ENCODE measurements around the gene SLC47A2.

Gene SLC47A2

DNA sequence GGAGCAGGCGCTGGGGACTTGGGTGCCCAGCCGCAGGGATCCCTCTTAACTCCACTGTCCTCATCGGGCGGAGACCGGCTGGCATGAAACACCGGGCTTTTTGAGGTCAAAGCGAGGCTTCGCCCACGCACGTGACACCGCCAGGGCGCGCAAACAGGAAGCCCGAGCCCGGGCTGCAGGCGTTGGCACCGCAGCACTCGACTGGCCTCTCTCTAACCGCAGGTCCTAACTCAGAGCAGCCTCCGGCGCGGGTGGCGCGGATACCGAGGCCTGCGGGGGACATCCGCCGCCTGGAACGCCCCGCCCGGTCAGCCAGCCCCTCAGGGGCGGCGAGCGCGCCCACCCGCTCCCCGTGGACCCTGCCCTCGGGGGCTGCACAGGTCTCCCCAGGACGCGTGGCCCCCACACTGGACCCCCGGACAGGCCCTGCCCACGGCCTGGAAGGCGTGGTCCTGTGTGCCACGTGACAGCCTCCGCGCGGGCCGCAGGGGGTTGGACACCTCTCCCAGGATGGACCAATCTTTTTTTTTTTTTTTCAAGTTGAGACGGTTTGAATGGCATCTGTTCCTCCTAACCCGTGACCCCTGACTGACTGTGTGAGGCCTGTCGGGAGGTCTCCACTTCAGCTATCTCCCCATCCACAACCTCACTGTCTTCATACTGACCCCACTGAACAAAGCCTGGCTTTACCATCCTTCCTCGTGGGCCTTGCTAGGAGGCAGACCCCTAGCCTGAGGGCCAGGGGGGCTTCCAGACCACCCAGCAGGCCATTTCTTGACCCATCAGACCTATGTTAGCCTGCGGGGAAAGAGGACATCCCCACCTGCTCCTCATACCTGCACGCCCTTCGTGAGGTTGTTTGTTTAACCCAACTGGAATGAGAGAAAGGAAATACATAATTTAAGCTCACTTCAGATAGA is 8.4 kb upstream of the SLC47A2 start:
- Mint-ChIP-seq H3K36me3 (ENCODE audit: low read depth) (no peaks in the 10 kb centered on the region), H3K4me1 (ENCODE audit: low read depth) (peaks cover 21% of the 10 kb centered on the region), H3K27ac (peak overlapping the region; percentile 65), H3K9me3 (no peaks in the 10 kb centered on the region), H3K27me3 (no peaks in the 10 kb centered on the region), H3K4me3 (peak overlapping the region; percentile 38)
- peak; percentile 73 for DNase-seq

- Mint-ChIP-seq H3K36me3 (ENCODE audit: low read depth) (no peaks in the 10 kb centered on the region), H3K27ac (peak overlapping the region; percentile 18), H3K27me3 (no peaks in the 10 kb centered on the region), H3K9me3 (no peaks in the 10 kb centered on the region), H3K4me1 (ENCODE audit: low read depth) (peaks cover 21% of the 10 kb centered on the region), H3K4me3 (no peak overlapping the region)
- DNase-seq: no peak
These were observed 7.6 kb upstream of the SLC47A2 start for GRCh38 chr17:19723964-19724363.

DNA sequence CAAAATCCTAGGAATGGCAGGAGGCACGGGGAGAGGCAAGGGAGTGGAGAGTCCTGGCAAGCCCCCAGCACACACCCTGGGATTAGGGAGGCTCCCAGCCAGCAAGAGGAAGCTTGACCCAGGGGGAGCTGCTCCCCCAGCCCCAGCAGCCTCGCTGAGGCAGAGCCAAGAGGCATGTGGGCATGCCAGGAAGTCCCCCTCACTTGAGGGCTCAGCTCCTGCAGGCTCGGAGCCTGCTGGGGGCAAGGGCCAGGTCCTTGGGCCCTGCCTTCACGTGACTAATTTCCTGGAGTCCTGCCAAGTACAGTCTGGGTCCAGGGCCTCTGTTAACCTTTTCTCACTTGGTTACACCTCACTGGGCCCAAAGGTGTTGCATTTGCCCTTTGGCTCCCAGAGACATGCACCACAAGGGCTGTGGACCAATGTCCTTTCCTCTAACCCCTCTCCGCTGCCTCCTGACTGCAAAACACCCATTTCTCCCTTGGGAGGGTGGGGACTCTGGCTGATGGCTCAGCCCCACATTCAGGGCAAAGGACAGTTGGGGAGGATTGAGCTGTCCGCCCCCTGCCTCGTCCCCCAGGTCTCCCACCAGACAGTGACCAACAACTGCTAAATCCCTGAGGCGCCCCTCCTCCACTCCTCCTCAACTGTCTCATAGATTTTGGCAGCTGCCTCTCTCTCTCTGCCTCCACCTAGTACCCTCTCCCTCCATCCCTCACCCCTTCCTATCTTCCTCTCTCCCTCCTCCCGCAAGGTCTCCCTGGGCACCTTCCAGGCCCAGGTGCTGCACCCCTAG is 4.4 kb upstream of the SLC47A2 start:
- Mint-ChIP-seq H3K4me3 (no peak overlapping the region), H3K27me3 (no peaks in the 10 kb centered on the region), H3K9me3 (no peaks in the 10 kb centered on the region), H3K27ac (no peak overlapping the region), H3K4me1 (ENCODE audit: low read depth) (peaks cover 18% of the 10 kb centered on the region), H3K36me3 (ENCODE audit: low read depth) (no peaks in the 10 kb centered on the region)
- no peak for DNase-seq

GRCh38 chr17:19720210-19720475 is 3.8 kb upstream of the SLC47A2 start:
- DNase-seq: no peak
- Mint-ChIP-seq H3K9me3 (no peaks in the 10 kb centered on the region), H3K4me1 (ENCODE audit: low read depth) (peaks cover 12% of the 10 kb centered on the region), H3K27ac (no peak overlapping the region), H3K4me3 (no peak overlapping the region), H3K36me3 (ENCODE audit: low read depth) (no peaks in the 10 kb centered on the region), H3K27me3 (no peaks in the 10 kb centered on the region)

- Mint-ChIP-seq H3K4me3 (no peak overlapping the region), H3K4me1 (ENCODE audit: low read depth) (peaks cover 8% of the 10 kb centered on the region), H3K36me3 (ENCODE audit: low read depth) (no peaks in the 10 kb centered on the region), H3K9me3 (no peaks in the 10 kb centered on the region), H3K27ac (no peak overlapping the region), H3K27me3 (no peaks in the 10 kb centered on the region)
- no peak for DNase-seq
These were observed 3.2 kb upstream of the SLC47A2 start for GRCh38 chr17:19719355-19720209.

- H3K36me3 Mint-ChIP-seq (ENCODE audit: low read depth): no peaks in the 10 kb centered on the region
- H3K27me3 Mint-ChIP-seq: no peaks in the 10 kb centered on the region
- peaks cover 1% of the 10 kb centered on the region for H3K4me1 Mint-ChIP-seq (ENCODE audit: low read depth)
- H3K4me3 Mint-ChIP-seq: no peak overlapping the region
- no peaks in the 10 kb centered on the region for H3K9me3 Mint-ChIP-seq
- no peak for DNase-seq
- no peak overlapping the region for H3K27ac Mint-ChIP-seq
These were observed 2.4 kb upstream of the SLC47A2 start for GRCh38 chr17:19718613-19719354.

- no peaks in the 10 kb centered on the region for H3K9me3 Mint-ChIP-seq
- no peak overlapping the region for H3K27ac Mint-ChIP-seq
- no peaks in the 10 kb centered on the region for H3K4me1 Mint-ChIP-seq (ENCODE audit: low read depth)
- no peak for DNase-seq
- H3K27me3 Mint-ChIP-seq: no peaks in the 10 kb centered on the region
- H3K36me3 Mint-ChIP-seq (ENCODE audit: low read depth): no peaks in the 10 kb centered on the region
- H3K4me3 Mint-ChIP-seq: no peak overlapping the region
These were observed 1.7 kb upstream of the SLC47A2 start for GRCh38 chr17:19718041-19718612.

GRCh38 chr17:19717411-19717908 is 1.1 kb upstream of the SLC47A2 start:
- H3K9me3 Mint-ChIP-seq: no peaks in the 10 kb centered on the region
- H3K27ac Mint-ChIP-seq: no peak overlapping the region
- H3K36me3 Mint-ChIP-seq (ENCODE audit: low read depth): no peaks in the 10 kb centered on the region
- DNase-seq: no peak
- H3K27me3 Mint-ChIP-seq: no peaks in the 10 kb centered on the region
- no peaks in the 10 kb centered on the region for H3K4me1 Mint-ChIP-seq (ENCODE audit: low read depth)
- no peak overlapping the region for H3K4me3 Mint-ChIP-seq

DNA sequence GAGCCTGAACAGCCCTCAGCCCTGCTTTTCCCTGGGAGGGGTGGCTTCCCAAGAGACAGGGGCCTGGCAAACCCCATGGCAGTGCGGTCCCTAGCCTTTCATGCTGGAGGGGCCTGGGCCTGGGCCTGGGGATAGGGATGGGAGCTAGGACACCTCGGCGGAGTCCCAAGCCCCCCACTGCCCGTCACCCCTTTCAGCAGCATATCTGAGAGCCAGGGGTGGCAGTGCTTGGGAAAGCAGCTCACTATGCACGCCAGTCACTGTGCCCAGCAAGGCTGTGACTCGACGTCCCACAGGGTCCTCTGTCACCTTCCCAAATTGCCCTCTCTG is 612 bp upstream of the SLC47A2 start:
- no peaks in the 10 kb centered on the region for H3K27me3 Mint-ChIP-seq
- DNase-seq: no peak
- H3K4me3 Mint-ChIP-seq: no peak overlapping the region
- H3K27ac Mint-ChIP-seq: no peak overlapping the region
- H3K4me1 Mint-ChIP-seq (ENCODE audit: low read depth): no peaks in the 10 kb centered on the region
- H3K36me3 Mint-ChIP-seq (ENCODE audit: low read depth): no peaks in the 10 kb centered on the region
- H3K9me3 Mint-ChIP-seq: no peaks in the 10 kb centered on the region

DNA sequence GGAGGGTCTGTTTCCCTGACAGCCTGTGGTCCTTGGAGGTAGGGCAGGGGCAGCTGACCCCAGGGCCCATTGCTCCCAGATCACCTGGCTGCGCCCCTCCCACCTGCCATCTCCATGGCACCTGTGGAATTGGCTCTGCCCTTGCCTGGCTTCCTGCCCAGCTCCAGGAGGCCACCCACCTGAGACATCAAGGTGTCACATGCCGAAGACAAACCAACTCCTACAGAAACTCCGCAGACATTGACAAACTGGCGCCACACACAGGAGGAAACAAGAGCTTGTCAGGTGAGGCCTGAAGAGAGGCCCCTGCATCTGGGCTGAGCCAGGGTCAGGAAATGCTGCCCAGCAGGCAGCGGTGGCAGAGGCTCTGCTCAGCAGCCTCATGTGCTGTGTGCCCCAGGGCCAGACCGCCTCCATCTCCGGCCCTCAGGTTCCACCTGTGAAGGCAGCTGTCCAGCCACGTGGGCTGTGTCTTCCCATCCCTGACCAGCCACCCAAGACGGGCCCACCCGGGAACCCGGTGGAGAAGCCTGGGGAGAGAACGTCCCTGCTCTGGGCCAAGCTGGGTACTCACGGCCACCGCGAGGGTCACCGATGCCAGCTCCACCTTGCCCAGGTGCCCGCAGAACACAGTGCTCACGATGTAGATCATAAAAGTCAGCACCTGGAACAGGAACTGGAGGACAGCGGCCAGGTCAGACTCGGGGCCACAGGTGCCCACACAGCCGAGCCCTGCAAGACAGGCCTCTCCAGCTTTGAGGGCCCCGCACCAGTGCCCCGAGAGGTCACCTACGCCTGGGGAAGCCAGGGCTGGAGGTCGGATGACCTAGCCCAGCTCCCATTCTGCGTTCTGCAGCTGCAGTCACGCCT is 1.6 kb downstream of the SLC47A2 start:
- H3K27ac Mint-ChIP-seq: no peak overlapping the region
- H3K4me3 Mint-ChIP-seq: no peak overlapping the region

DNA sequence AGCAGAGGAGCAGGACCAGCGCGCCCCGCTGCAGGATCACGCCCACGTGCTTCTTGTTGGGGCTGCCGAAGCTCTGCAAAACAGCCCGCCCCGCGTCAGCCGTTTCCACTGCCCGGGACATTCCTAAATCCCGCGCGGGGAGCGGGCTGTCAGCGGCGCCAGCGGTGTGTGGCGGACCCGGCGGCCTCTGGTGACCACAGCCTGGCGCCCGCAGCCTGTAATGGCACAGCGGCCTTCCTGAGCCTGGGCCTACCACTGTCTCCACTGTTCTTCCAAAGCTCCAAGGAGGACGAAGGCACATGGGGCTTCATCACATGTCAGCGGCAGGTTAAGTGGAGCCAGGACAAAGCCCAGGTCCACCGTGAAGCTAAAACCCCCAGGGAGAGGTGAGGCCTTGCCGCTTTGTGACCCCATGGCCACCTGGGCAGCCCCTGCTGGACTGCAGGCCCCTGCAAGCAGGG is 2.5 kb downstream of the SLC47A2 start:
- Mint-ChIP-seq H3K4me1 (ENCODE audit: low read depth) (no peaks in the 10 kb centered on the region), H3K27ac (no peak overlapping the region)

More for the DNA sequence above, 1.6 kb downstream of the SLC47A2 start:
- no peaks in the 10 kb centered on the region for H3K4me1 Mint-ChIP-seq (ENCODE audit: low read depth)
- peak; percentile 14 for DNase-seq
- no peaks in the 10 kb centered on the region for H3K27me3 Mint-ChIP-seq
- H3K36me3 Mint-ChIP-seq (ENCODE audit: low read depth): no peaks in the 10 kb centered on the region
- H3K9me3 Mint-ChIP-seq: no peaks in the 10 kb centered on the region

DNA sequence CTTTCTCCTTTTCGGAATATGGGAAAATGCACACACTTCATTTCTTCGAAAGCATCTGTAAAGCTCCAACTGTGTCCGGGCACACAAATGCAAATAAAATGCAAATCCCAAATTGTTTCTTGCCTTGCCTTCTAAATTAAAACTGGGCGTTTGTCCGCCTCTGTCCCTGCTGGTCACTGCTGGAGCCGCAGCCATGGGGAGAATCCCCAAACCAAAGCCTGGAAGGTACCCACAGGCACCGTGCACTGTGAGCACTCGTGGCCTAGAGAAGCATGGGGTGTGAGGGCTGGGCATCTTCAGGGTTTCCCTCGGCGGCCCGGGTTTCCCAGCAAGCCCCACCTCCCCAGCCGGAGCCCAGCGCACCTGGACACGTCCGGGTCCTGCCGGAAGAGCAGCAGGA is 2.9 kb downstream of the SLC47A2 start:
- Mint-ChIP-seq H3K4me3 (no peak overlapping the region), H3K27me3 (no peaks in the 10 kb centered on the region), H3K9me3 (no peaks in the 10 kb centered on the region), H3K4me1 (ENCODE audit: low read depth) (no peaks in the 10 kb centered on the region), H3K27ac (no peak overlapping the region), H3K36me3 (ENCODE audit: low read depth) (no peaks in the 10 kb centered on the region)
- no peak for DNase-seq

More for the DNA sequence above, 2.5 kb downstream of the SLC47A2 start:
- H3K36me3 Mint-ChIP-seq (ENCODE audit: low read depth): no peaks in the 10 kb centered on the region
- no peak overlapping the region for H3K4me3 Mint-ChIP-seq
- no peaks in the 10 kb centered on the region for H3K9me3 Mint-ChIP-seq
- no peaks in the 10 kb centered on the region for H3K27me3 Mint-ChIP-seq
- DNase-seq: no peak

DNA sequence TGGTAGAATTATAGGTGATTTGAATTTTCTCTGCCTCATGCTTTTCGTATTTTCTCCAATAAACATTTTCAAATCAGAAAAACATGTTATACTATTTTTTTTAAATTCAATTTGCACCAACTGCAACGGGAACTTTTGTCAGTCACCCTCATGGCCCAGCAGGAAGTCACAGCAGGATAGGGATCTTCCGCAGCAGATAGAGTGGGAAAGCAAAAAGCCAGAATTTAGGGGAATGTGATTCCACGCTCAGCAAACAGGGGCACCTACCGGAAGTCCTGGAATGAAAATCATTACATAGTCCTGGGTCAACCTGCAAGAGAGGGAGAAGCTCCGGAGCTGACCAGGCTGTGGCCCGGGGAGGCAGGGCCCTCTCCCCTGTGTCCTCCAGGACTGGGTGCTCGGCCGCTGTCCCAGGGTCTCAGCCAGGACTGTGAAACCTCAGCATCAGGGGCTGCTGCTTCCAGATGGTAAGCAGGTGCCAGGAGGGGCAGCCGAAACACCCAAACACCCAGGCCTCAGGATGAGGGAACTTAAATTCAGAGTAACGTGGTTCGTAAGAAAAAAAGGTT is 3.9 kb downstream of the SLC47A2 start:
- DNase-seq: no peak
- no peaks in the 10 kb centered on the region for H3K27me3 Mint-ChIP-seq
- H3K4me3 Mint-ChIP-seq: no peak overlapping the region
- H3K36me3 Mint-ChIP-seq (ENCODE audit: low read depth): no peaks in the 10 kb centered on the region
- no peaks in the 10 kb centered on the region for H3K4me1 Mint-ChIP-seq (ENCODE audit: low read depth)
- no peaks in the 10 kb centered on the region for H3K9me3 Mint-ChIP-seq
- H3K27ac Mint-ChIP-seq: no peak overlapping the region

All from activated T-cell treated with anti-CD3 and anti-CD28 coated beads, Interleukin-2, amount 50 U/mL, for 24 hours (primary cell).